Aorta (tissue), 5 donors: ENCODE data around the gene ANKRD34B. TPM values are rescaled to one million over a fixed set of nuclear protein-coding genes. Genes with fewer than 3 reads are reported as not detected.
A peak's percentile ranks its signal among the peaks of the same experiment; 100 is the strongest.

Source experiments
- ATAC-seq: fragments of 200-7000 bp; cut with Tn5 transposase; one replicate; pipeline ENCODE4 v1.9.1; 2022; ENCODE audit warnings: moderate library complexity; ENCODE audit not compliant: low FRiP score
- DNase-seq, 2 donors: peaks; one replicate each; pipeline ENCODE4 v3.0.0-alpha.2; 2020
- H3K27ac ChIP-seq, 2 donors: one replicate each; pipeline ENCODE4 v1.5.1; 2013; ENCODE audit warnings: low read length in 2 of 2, mild to moderate bottlenecking in 2 of 2, moderate library complexity in 2 of 2, control low read depth in 1 of 2, inconsistent platforms in 1 of 2, low read depth in 1 of 2
- H3K27me3 ChIP-seq, 2 donors: one replicate each; pipeline ENCODE4 v1.6.1; 2013; ENCODE audit warnings: control low read depth in 1 of 2, low read length in 1 of 2, mild to moderate bottlenecking in 1 of 2, moderate library complexity in 1 of 2; ENCODE audit not compliant: insufficient read depth in 2 of 2, control insufficient read depth in 1 of 2
- H3K36me3 ChIP-seq, 2 donors: one replicate each; pipeline ENCODE4 v1.6.1; 2013; ENCODE audit warnings: control low read depth in 1 of 2, low read length in 1 of 2, mild to moderate bottlenecking in 1 of 2; ENCODE audit not compliant: insufficient read depth in 2 of 2, control insufficient read depth in 1 of 2
- H3K4me1 ChIP-seq, 2 donors: one replicate each; pipeline ENCODE4 v1.6.1; 2013; ENCODE audit warnings: low read length in 2 of 2, control low read depth in 1 of 2, mild to moderate bottlenecking in 1 of 2, moderate library complexity in 1 of 2; ENCODE audit not compliant: insufficient read depth in 2 of 2, control insufficient read depth in 1 of 2
- H3K4me3 ChIP-seq, 2 donors: one replicate each; pipeline ENCODE4 v1.5.1; 2013; ENCODE audit warnings: low read length in 2 of 2, control low read depth in 1 of 2, mild to moderate bottlenecking in 1 of 2
- H3K9me3 ChIP-seq: one replicate; pipeline ENCODE4 v1.6.1; 2013; ENCODE audit warnings: mild to moderate bottlenecking, low read length; ENCODE audit not compliant: control insufficient read depth
- WGBS, 2 donors: extraction: QIAGEN DNeasy Blood & Tissue Kit; methylation state at CpG; one replicate each; pipeline ENCODE4 v1.1.7; 2013; 5-methylcytosine and 5-hydroxymethylcytosine counted together
- intact Hi-C, 2 donors: fragments of 100-400 bp; cut with DNase I; formaldehyde crosslinking; loops; one replicate each; pipeline versions ENCODE4 v1.14.2 to v1.15.0; 2022
- long read RNA-seq, 2 donors: library from polyadenylated mRNA; unstranded; transcript quantifications; one replicate each; pipeline ENCODE4 v2.0.0, GENCODE V29; 2020 to 2021
- polyA plus RNA-seq, 2 donors: library from polyadenylated mRNA; stranded (reverse); fragments of 200-250 nt; gene quantifications; one replicate each; pipeline ENCODE4 v1.2.3, GENCODE V29; 2013
- total RNA-seq, 2 donors: library from RNA; stranded (reverse); fragmentation: NEBNext Ultra II Directional; extraction: Animal tissue kit (Norgen Biotek cat#: 25700); gene quantifications; one replicate each; pipeline ENCODE4 v1.2.1, GENCODE V29; 2021
- donor health status: healthy with polysubstance abuse.
- donor health status: Bipolar disorder and iron deficiency.
- donor health status: DM: no; HTN: no; CAD: no.
- donor health status: DM: no; HTN: no; CAD: no.
- donor health status: DM: yes; HTN: yes; CAD: no.

The ANKRD34B gene
- total RNA-seq: not detected
- polyA plus RNA-seq: under 1 TPM in 1 of 2 donors, not detected in 1; 0.25 TPM
- long read RNA-seq, donor 1: 0 reads
- long read RNA-seq, donor 2: 0 reads

GRCh38 chr5:80569961-80570786 lies at the start of gene ANKRD34B:
ANKRD34B (minus strand) TSS chr5:80570280; CDS start chr5:80560019, 10,261 bp downstream.
- DNase-seq (peak in 1 of 2 donors; percentile 73), ATAC-seq (no peak)
- peaks cover 0 to 1% of the 10 kb centered on the region in 2 donors for H3K27me3 ChIP-seq
- no peaks in the 10 kb centered on the region for H3K9me3 ChIP-seq
- no peaks in the 10 kb centered on the region for H3K36me3 ChIP-seq
- H3K4me1 ChIP-seq: no peaks in the 10 kb centered on the region
- 1 to 2% methylated on average over 64 to 73 of the region's 73 CpGs for WGBS, 2 donors
- H3K4me3 ChIP-seq: peak within 1 kb of the TSS in 1 of 2 donors; percentile 22
- no peak within 1 kb of the TSS for H3K27ac ChIP-seq
- intact Hi-C loops: no loop called here

- intact Hi-C loops: no loop called here
- 75 to 94% methylated on average over 1 of the region's 1 CpG for WGBS, 2 donors
- H3K36me3 ChIP-seq: no peaks in the 10 kb centered on the region
- H3K4me1 ChIP-seq: no peaks in the 10 kb centered on the region
- H3K27ac ChIP-seq: no peak overlapping the region
- DNase-seq (no peak), ATAC-seq (no peak)
- H3K4me3 ChIP-seq: no peak overlapping the region
- no peaks in the 10 kb centered on the region for H3K27me3 ChIP-seq
- H3K9me3 ChIP-seq: no peaks in the 10 kb centered on the region
Observed at GRCh38 chr5:80619086-80619485, 49.0 kb upstream of the ANKRD34B start.

GRCh38 chr5:80618438-80618837 lies 48.4 kb upstream of the ANKRD34B start:
- Histone ChIP-seq H3K27me3 (no peaks in the 10 kb centered on the region), H3K4me1 (no peaks in the 10 kb centered on the region), H3K4me3 (no peak overlapping the region), H3K9me3 (no peaks in the 10 kb centered on the region), H3K36me3 (no peaks in the 10 kb centered on the region), H3K27ac (no peak overlapping the region)
- no peak for DNase-seq
- ATAC-seq: no peak
- intact Hi-C loops: no loop called here
- 94% methylated on average over 4 of the region's 4 CpGs for WGBS, 2 donors

GRCh38 chr5:80615266-80615914 lies 45.3 kb upstream of the ANKRD34B start:
- no peak for ATAC-seq
- Histone ChIP-seq H3K4me1 (no peaks in the 10 kb centered on the region), H3K36me3 (no peaks in the 10 kb centered on the region), H3K27me3 (no peaks in the 10 kb centered on the region), H3K27ac (no peak overlapping the region), H3K4me3 (no peak overlapping the region), H3K9me3 (no peaks in the 10 kb centered on the region)
- whole genome bisulfite sequencing, 2 donors: 78 to 80% methylated on average over 17 of the region's 17 CpGs
- DNase-seq: no peak
- intact Hi-C loops: no loop called here

GRCh38 chr5:80609692-80610091 lies 39.6 kb upstream of the ANKRD34B start:
- DNase-seq: no peak

GRCh38 chr5:80608731-80609130 lies 38.7 kb upstream of the ANKRD34B start:
- H3K4me1 ChIP-seq: no peaks in the 10 kb centered on the region
- H3K27ac ChIP-seq: no peak overlapping the region
- peaks cover 4% of the 10 kb centered on the region for H3K9me3 ChIP-seq
- ATAC-seq (no peak), DNase-seq (no peak)
- intact Hi-C loops: no loop called here
- H3K36me3 ChIP-seq: no peaks in the 10 kb centered on the region
- no peaks in the 10 kb centered on the region for H3K27me3 ChIP-seq
- no peak overlapping the region for H3K4me3 ChIP-seq
- 96 to 97% methylated on average over 1 of the region's 1 CpG for WGBS, 2 donors

More at GRCh38 chr5:80609692-80610091, 39.6 kb upstream of the ANKRD34B start:
- H3K36me3 ChIP-seq: no peaks in the 10 kb centered on the region
- no peak overlapping the region for H3K27ac ChIP-seq
- H3K27me3 ChIP-seq: no peaks in the 10 kb centered on the region
- H3K9me3 ChIP-seq: peaks cover 4% of the 10 kb centered on the region
- intact Hi-C loops: no loop called here
- H3K4me1 ChIP-seq: no peaks in the 10 kb centered on the region
- H3K4me3 ChIP-seq: no peak overlapping the region
- WGBS, 2 donors: 72% methylated on average over 1 of the region's 1 CpG
- ATAC-seq: no peak

- DNase-seq (no peak), ATAC-seq (no peak)
- intact Hi-C loops: no loop called here
- no peaks in the 10 kb centered on the region for H3K27me3 ChIP-seq
- H3K9me3 ChIP-seq: peaks cover 4% of the 10 kb centered on the region
- no peak overlapping the region for H3K27ac ChIP-seq
- no peak overlapping the region for H3K4me3 ChIP-seq
- no peaks in the 10 kb centered on the region for H3K4me1 ChIP-seq
- no peaks in the 10 kb centered on the region for H3K36me3 ChIP-seq
Observed at GRCh38 chr5:80607832-80608231, 37.8 kb upstream of the ANKRD34B start.

- Histone ChIP-seq H3K27me3 (no peaks in the 10 kb centered on the region), H3K36me3 (no peaks in the 10 kb centered on the region), H3K4me3 (no peak overlapping the region), H3K27ac (no peak overlapping the region), H3K9me3 (peaks cover 4% of the 10 kb centered on the region), H3K4me1 (no peaks in the 10 kb centered on the region)
- ATAC-seq (no peak), DNase-seq (no peak)
- intact Hi-C loops: no loop called here
Observed at GRCh38 chr5:80607343-80607742, 37.3 kb upstream of the ANKRD34B start.
